Measurements from ENCODE around the gene MXRA8. TPM values are rescaled to one million over a fixed set of nuclear protein-coding genes. Genes with fewer than 3 reads are reported as not detected.

The MXRA8 gene
- total and polyA plus RNA-seq, 9 of the 15 experiments (the other 6 are each of a cell fraction or from before 2014, with no cell fraction given) = 0.66 to 11.3 (median 6.3) TPM

DNA sequence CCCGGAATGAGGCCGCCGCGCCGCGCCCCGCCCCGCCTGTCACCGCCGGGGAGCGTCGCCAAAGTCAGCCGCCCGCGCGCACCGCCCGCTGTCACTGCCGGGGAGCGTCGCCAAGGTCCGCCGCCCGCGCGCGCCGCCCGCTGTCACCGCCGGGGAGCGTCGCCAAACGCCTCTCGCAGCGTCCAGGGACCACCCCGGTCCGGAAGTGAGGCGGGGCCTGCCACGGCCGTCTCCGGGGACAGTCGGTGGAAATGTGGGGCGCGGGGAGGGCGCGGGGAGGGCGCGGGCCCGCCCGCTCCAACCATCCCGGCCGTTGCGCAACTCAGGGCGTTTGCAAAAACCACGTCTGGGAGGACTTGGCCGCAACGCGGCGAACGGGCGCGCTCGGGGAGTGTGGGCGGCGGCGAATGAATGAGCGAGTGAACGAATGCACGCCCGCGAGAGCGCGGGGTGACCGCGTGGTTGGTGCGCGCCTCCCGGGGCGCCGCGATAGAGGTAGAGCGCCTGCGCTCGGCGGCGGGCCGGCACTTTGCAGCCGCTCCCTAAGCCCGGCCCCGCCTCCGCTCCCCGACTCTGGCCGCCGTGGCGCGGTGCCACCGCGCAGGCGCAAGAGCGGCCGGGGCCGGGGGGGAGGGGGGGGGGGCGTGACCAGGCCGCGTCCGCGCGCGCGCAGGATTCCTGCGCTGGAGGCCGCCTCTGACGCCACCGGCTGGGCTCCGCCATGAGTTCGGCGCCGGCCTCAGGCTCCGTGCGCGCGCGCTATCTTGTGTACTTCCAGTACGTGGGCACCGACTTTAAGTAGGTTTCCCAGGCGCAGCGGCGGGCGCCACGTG, 50.2 kb downstream of the MXRA8 start, which contains the start of the genes ACAP3 and PUSL1 (continued):
- TF ChIP-seq, protein P1, sequence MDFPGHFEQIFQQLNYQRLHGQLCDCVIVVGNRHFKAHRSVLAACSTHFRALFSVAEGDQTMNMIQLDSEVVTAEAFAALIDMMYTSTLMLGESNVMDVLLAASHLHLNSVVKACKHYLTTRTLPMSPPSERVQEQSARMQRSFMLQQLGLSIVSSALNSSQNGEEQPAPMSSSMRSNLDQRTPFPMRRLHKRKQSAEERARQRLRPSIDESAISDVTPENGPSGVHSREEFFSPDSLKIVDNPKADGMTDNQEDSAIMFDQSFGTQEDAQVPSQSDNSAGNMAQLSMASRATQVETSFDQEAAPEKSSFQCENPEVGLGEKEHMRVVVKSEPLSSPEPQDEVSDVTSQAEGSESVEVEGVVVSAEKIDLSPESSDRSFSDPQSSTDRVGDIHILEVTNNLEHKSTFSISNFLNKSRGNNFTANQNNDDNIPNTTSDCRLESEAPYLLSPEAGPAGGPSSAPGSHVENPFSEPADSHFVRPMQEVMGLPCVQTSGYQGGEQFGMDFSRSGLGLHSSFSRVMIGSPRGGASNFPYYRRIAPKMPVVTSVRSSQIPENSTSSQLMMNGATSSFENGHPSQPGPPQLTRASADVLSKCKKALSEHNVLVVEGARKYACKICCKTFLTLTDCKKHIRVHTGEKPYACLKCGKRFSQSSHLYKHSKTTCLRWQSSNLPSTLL (IDR thresholded peaks at IDR 0.05) = no peak
- TF ChIP-seq, protein P2, sequence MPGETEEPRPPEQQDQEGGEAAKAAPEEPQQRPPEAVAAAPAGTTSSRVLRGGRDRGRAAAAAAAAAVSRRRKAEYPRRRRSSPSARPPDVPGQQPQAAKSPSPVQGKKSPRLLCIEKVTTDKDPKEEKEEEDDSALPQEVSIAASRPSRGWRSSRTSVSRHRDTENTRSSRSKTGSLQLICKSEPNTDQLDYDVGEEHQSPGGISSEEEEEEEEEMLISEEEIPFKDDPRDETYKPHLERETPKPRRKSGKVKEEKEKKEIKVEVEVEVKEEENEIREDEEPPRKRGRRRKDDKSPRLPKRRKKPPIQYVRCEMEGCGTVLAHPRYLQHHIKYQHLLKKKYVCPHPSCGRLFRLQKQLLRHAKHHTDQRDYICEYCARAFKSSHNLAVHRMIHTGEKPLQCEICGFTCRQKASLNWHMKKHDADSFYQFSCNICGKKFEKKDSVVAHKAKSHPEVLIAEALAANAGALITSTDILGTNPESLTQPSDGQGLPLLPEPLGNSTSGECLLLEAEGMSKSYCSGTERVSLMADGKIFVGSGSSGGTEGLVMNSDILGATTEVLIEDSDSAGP (CRISPR knock-in tag; IDR thresholded peaks at IDR 0.05) = no peak
- TF ChIP-seq TBL1XR1 (IDR thresholded peaks at IDR 0.05; ENCODE audit: low read length in 2 of 2) (no peak; a peak in 1 of 4 replicates), FOXA3 (CRISPR knock-in tag; conservative IDR thresholded peaks at IDR 0.05 in 1 of 2, IDR thresholded peaks at IDR 0.05 in 1 of 2) (no peak), ZNF561 (CRISPR knock-in tag; conservative IDR thresholded peaks at IDR 0.05) (no peak), CBX8 (IDR thresholded peaks at IDR 0.05; ENCODE audit: borderline replicate concordance, extremely low read depth, low read depth, low read length, poor library complexity, severe bottlenecking) (no peak), SIX5 (IDR thresholded peaks at IDR 0.05; ENCODE audit: borderline replicate concordance in 1 of 2, insufficient read depth in 1 of 2, low read depth in 1 of 2, low read length in 2 of 2) (no peak), RBM34 (IDR thresholded peaks at IDR 0.05; ENCODE audit: borderline replicate concordance, insufficient read depth, low read length) (peak; percentile 16; the same call in 1 of the 2 replicates), ZNF584 (CRISPR knock-in tag; IDR thresholded peaks at IDR 0.05; ENCODE audit: low read depth) (no peak), PHF21A (IDR thresholded peaks at IDR 0.05; ENCODE audit: borderline replicate concordance, low read depth) (no peak)
- TF ChIP-seq, protein P3, sequence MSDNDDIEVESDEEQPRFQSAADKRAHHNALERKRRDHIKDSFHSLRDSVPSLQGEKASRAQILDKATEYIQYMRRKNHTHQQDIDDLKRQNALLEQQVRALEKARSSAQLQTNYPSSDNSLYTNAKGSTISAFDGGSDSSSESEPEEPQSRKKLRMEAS (CRISPR knock-in tag; IDR thresholded peaks at IDR 0.05) = peak; percentile 85
- TF ChIP-seq, protein P4, sequence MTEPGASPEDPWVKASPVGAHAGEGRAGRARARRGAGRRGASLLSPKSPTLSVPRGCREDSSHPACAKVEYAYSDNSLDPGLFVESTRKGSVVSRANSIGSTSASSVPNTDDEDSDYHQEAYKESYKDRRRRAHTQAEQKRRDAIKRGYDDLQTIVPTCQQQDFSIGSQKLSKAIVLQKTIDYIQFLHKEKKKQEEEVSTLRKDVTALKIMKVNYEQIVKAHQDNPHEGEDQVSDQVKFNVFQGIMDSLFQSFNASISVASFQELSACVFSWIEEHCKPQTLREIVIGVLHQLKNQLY (CRISPR knock-in tag; conservative IDR thresholded peaks at IDR 0.05) = 0 out of 4 replicates have a peak, but pooled peaks of 1 of the 2 experiments have one; percentile 28
